MCF 10A (cell line): ENCODE data around the gene TSHB. TPM values are rescaled to one million over a fixed set of nuclear protein-coding genes. Genes with fewer than 3 reads are reported as not detected.
"Not testable (repeated sequence)": the region's sequence is repeated elsewhere in the genome, so short reads cannot be mapped to it uniquely, and the experiment has no call there.

Experiments used
- BruUV-seq: library from RNA; stranded (reverse); fragments of 400-500 nt; replicated peaks from 2 replicates; lab custom pipeline; 2021; lab: Mats Ljungman, UMichigan
- CTCF ChIA-PET: fragments of 300-600 bp; sonication (Branson Sonifier 250); formaldehyde crosslinking; extraction: SDS; loops from one replicate; lab custom pipeline; 2021; ENCODE audit warnings: antibody characterized with exemption, inconsistent platforms; lab: Yijun Ruan, JAX
- POLR2A ChIA-PET: fragments of 300-600, 350-650 bp; sonication (Branson Sonifier 250); formaldehyde crosslinking; extraction: SDS; loops from one replicate; lab custom pipeline; 2020; ENCODE audit warnings: antibody characterized with exemption, inconsistent platforms; lab: Yijun Ruan, JAX
- DNase-seq: peaks from one replicate; pipeline ENCODE4 v3.0.0-alpha.2; 2018; ENCODE audit not compliant: unreplicated experiment
- H3K27ac Mint-ChIP-seq: one replicate; pipeline ENCODE4 v1.8.0; 2022; ENCODE audit warnings: mild to moderate bottlenecking, low read depth, mixed read lengths; ENCODE audit not compliant: unreplicated experiment
- H3K27me3 Mint-ChIP-seq: one replicate; pipeline ENCODE4 v1.8.0; 2022; ENCODE audit warnings: mixed read lengths; ENCODE audit not compliant: insufficient read depth, unreplicated experiment
- H3K36me3 Mint-ChIP-seq: one replicate; pipeline ENCODE4 v1.8.0; 2022; ENCODE audit warnings: mild to moderate bottlenecking, moderate library complexity, mixed read lengths; ENCODE audit not compliant: insufficient read depth, unreplicated experiment
- H3K4me1 Mint-ChIP-seq: one replicate; pipeline ENCODE4 v1.8.0; 2022; ENCODE audit warnings: mixed read lengths; ENCODE audit not compliant: insufficient read depth, unreplicated experiment
- H3K4me3 Mint-ChIP-seq: one replicate; pipeline ENCODE4 v1.8.0; 2022; ENCODE audit warnings: mild to moderate bottlenecking, moderate library complexity, mixed read lengths; ENCODE audit not compliant: unreplicated experiment
- H3K9me3 Mint-ChIP-seq: one replicate; pipeline ENCODE4 v1.8.0; 2022; ENCODE audit warnings: mixed read lengths; ENCODE audit not compliant: unreplicated experiment
- intact Hi-C: fragments of 100-400 bp; cut with micrococcal nuclease; formaldehyde crosslinking; loops from 2 replicates; pipeline ENCODE4 v1.14.1; 2022
- total RNA-seq: library from RNA; stranded (reverse); gene quantifications from 2 replicates; pipeline ENCODE4 v1.2.3, GENCODE V29; 2022
- TF ChIP-seq, protein P1 (sequence below): fragments of 200-600 bp; IDR thresholded peaks from one replicate; pipeline ENCODE4 v1.8.0; 2022; ENCODE audit warnings: antibody characterized with exemption, mild to moderate bottlenecking; ENCODE audit not compliant: unreplicated experiment

Gene TSHB
- total RNA-seq, 1 experiment from 2014 or later, result not detected

DNA sequence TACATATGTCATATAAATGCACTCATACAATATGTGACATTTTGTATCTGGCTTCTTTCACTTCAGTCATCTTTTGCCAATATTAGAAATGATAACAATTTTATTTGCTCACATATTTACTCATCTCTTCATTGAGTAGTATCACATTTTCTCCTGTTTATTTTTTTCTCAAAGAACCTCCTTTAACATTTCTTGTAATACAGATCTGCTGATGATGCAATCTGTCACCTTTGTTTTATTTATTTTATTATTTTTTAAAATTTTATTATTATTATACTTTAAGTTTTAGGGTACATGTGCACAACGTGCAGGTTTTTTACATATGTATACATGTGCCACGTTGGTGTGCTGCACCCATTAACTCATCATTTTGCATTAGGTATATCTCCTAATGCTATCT lies 15.8 kb upstream of the TSHB start:
- intact Hi-C loops, result no loop called here
- Mint-ChIP-seq H3K36me3 (no peaks in the 10 kb centered on the region), H3K4me1 (no peaks in the 10 kb centered on the region), H3K27ac (no peak overlapping the region), H3K9me3 (peaks cover 5% of the 10 kb centered on the region), H3K4me3 (no peak overlapping the region), H3K27me3 (peaks cover 7% of the 10 kb centered on the region)
- TF ChIP-seq, protein P1, sequence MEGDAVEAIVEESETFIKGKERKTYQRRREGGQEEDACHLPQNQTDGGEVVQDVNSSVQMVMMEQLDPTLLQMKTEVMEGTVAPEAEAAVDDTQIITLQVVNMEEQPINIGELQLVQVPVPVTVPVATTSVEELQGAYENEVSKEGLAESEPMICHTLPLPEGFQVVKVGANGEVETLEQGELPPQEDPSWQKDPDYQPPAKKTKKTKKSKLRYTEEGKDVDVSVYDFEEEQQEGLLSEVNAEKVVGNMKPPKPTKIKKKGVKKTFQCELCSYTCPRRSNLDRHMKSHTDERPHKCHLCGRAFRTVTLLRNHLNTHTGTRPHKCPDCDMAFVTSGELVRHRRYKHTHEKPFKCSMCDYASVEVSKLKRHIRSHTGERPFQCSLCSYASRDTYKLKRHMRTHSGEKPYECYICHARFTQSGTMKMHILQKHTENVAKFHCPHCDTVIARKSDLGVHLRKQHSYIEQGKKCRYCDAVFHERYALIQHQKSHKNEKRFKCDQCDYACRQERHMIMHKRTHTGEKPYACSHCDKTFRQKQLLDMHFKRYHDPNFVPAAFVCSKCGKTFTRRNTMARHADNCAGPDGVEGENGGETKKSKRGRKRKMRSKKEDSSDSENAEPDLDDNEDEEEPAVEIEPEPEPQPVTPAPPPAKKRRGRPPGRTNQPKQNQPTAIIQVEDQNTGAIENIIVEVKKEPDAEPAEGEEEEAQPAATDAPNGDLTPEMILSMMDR, result no peak
- ChIA-PET CTCF (interaction anchor here (0.8 kb wide), 1 partner anchor 28 kb away, joined by 3 read pairs; no protein-coding TSS in a partner anchor), POLR2A (no interaction called here)
- DNase-seq, result no peak
- BruUV-seq, result no TSS peak

DNA sequence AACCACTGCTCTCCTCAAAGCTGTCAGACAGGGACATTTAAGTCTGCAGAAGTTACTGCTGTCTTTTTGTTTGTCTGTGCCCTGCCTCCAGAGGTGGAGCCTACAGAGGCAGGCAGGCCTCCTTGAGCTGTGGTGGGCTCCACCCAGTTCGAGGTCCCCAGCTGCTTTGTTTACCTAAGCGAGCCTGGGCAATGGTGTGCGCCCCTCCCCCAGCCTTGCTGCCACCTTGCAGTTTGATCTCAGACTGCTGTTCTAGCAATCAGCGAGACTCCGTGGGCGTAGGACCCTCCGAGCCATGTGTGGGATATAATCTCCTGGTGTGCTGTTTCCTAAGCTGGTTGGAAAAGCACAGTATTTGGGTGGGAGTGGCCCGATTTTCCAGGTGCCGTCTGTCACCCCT lies 10.1 kb upstream of the TSHB start:
- not testable (repeated sequence) for H3K4me3 Mint-ChIP-seq

DNA sequence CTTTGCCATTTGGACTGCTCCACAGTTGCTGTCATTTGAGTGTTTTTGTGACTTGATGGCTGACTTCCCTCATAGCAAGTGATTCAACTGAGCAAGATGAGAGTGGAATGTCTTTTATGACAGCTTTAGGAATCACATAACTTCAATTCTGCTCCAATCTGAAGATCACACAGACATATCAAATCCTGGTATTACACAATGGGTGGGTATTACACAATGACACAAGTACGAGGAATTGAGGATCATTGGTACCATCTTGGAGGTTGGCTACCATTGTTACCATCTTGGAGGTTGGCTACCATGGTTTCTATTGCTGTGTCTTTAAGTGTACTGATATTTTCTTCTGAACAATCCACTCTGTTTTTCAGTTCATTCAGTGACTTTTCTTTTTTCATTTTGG lies 8.5 kb upstream of the TSHB start:
- CTCF ChIA-PET, result interaction anchor here (0.6 kb wide), 1 partner anchor 13 kb away, joined by 3 read pairs; no protein-coding TSS in a partner anchor

More for the DNA sequence above, 10.1 kb upstream of the TSHB start:
- H3K4me1 Mint-ChIP-seq, DNase-seq, CTCF ChIA-PET, H3K27ac Mint-ChIP-seq, BruUV-seq, H3K36me3 Mint-ChIP-seq, POLR2A ChIA-PET, H3K9me3 Mint-ChIP-seq, intact Hi-C loops: not testable (repeated sequence)
- peaks cover 49% of the 10 kb centered on the region for H3K27me3 Mint-ChIP-seq

DNA sequence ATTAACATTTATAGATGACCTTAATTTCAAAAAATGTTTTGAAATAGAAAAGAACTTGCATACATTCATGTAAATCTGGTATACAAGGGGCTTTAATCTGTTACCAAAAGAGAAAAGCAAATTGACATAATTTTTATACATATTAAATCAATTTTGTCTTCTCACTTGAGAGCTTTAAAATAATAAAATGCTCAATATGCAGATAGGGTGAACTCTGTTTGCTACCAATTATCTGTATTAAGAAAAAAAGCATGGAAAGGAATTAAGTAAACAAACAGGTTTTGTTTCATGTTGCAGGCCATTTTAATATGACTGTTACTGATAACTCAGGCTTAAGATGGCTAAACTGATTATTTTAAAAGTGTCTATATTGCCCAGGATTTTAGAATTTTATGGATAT lies 6.0 kb upstream of the TSHB start:
- H3K36me3 Mint-ChIP-seq, result no peaks in the 10 kb centered on the region
- TF ChIP-seq, protein P1, result no peak
- H3K4me1 Mint-ChIP-seq, result no peaks in the 10 kb centered on the region
- peaks cover 4% of the 10 kb centered on the region for H3K9me3 Mint-ChIP-seq
- no TSS peak for BruUV-seq
- CTCF ChIA-PET, result no interaction called here
- no peak for DNase-seq
- no peak overlapping the region for H3K27ac Mint-ChIP-seq
- peaks cover 63% of the 10 kb centered on the region for H3K27me3 Mint-ChIP-seq
- intact Hi-C loops, result no loop called here
- no peak overlapping the region for H3K4me3 Mint-ChIP-seq
- POLR2A ChIA-PET, result interaction anchor here (0.7 kb wide), 1 partner anchor 267 kb away, joined by 3 read pairs; no protein-coding TSS in a partner anchor

More for the DNA sequence above, 8.5 kb upstream of the TSHB start:
- Mint-ChIP-seq H3K9me3 (peaks cover 8% of the 10 kb centered on the region), H3K4me3 (no peak overlapping the region), H3K27ac (no peak overlapping the region), H3K4me1 (no peaks in the 10 kb centered on the region), H3K36me3 (no peaks in the 10 kb centered on the region), H3K27me3 (peaks cover 61% of the 10 kb centered on the region)
- intact Hi-C loops, result no loop called here
- POLR2A ChIA-PET, result interaction anchor here (0.7 kb wide), 1 partner anchor 587 kb away, joined by 3 read pairs; no protein-coding TSS in a partner anchor
- BruUV-seq, result no TSS peak
- no peak for DNase-seq
- TF ChIP-seq, protein P1, result no peak

DNA sequence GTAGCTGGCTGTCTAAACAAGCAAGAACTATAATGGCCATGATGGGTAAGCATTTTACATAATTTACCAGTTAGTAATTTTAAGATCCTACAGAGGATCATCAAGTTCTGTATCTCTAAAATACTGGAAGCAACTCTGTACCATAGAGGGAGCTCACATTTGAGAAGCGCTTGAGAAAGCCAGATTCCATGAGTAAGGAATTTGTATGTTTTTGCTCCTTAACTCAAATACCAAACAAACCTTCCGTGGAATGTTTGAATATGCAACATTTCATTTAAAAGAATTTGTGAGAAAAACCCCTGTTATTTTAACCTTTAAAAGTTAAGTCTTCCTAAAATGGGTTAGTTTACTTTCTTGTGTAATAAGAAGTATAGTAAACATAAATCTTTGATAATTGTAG lies 2.0 kb downstream of the TSHB start:
- Mint-ChIP-seq H3K4me3 (no peak overlapping the region), H3K27ac (no peak overlapping the region), H3K27me3 (peaks cover 28% of the 10 kb centered on the region), H3K9me3 (no peaks in the 10 kb centered on the region), H3K36me3 (no peaks in the 10 kb centered on the region), H3K4me1 (no peaks in the 10 kb centered on the region)
- no TSS peak for BruUV-seq
- TF ChIP-seq, protein P1, result no peak
- intact Hi-C loops, result no loop called here
- DNase-seq, result no peak
- ChIA-PET CTCF (no interaction called here), POLR2A (no interaction called here)
